ENCODE measurements around the gene AFDN. TPM values are rescaled to one million over a fixed set of nuclear protein-coding genes. Genes with fewer than 3 reads are reported as not detected.

The AFDN gene
- total and polyA plus RNA-seq, 10 of the 15 experiments (the other 5 are each of a cell fraction or from before 2014, with no cell fraction given): 5.7 to 68.2 (median 45.1) TPM

DNA sequence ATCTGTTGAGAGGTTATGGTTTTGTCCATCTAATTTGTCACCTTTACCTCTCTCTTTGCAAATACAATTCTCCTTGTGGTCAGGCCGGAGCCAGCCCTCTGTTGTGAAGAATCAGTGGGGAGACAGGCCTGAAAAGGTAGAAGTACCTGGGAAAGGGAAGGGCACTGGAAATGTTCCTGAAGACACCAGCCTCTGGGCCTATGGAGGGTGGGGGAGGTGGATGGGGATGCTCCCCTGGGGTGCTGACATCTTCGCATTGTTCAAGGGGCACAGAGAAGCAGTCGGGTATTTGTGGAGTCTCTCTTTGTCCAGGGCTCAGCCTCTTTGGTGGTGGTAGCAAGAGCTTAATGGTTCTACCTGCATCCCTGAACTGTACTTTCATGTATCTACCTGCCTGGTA, 24.4 kb upstream of the AFDN start (continued):
- no peak for TF ChIP-seq BACH1 (IDR thresholded peaks at IDR 0.05; ENCODE audit: borderline replicate concordance)
- TF ChIP-seq ZNF622 (IDR thresholded peaks at IDR 0.05): no peak
- no peak for TF ChIP-seq KDM1A (IDR thresholded peaks at IDR 0.05; ENCODE audit: borderline replicate concordance)
- no peak for TF ChIP-seq POLR2AphosphoS2 (IDR thresholded peaks at IDR 0.05; ENCODE audit: low read depth, low read length)

DNA sequence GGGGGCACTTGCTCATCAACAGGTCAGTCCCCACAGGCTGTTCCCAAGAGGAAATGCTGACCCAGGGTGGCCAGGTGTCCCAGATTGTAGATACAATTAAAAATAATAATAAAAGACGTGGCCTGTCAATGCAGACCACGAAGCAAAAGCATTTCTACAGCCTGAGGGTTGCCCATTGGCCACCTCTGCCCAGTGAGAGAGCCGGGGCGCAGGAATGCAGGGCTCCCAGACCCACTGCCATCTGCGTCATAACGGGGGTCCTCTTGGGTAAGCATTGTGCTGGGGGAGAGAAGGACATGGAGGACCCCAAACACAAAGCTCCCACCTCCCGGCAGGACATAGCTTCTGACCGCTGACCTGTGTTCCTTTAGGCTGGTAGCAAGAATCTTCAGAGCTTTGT, 22.9 kb upstream of the AFDN start:
- SMC1A ChIA-PET (ENCODE audit: uncharacterized antibody, unreplicated experiment): no interaction called here
- TF ChIP-seq ETV6 (conservative IDR thresholded peaks at IDR 0.05 in 1 of 2, IDR thresholded peaks at IDR 0.05 in 1 of 2; ENCODE audit: borderline replicate concordance in 1 of 2, low read depth in 1 of 2) (no peak), ATF7 (IDR thresholded peaks at IDR 0.05; ENCODE audit: low read depth) (no peak), BACH1 (IDR thresholded peaks at IDR 0.05; ENCODE audit: borderline replicate concordance) (no peak), ZNF207 (IDR thresholded peaks at IDR 0.05; ENCODE audit: borderline replicate concordance) (no peak), MTA3 (IDR thresholded peaks at IDR 0.05; ENCODE audit: borderline replicate concordance, low read length) (no peak)
- TF ChIP-seq, protein P1, sequence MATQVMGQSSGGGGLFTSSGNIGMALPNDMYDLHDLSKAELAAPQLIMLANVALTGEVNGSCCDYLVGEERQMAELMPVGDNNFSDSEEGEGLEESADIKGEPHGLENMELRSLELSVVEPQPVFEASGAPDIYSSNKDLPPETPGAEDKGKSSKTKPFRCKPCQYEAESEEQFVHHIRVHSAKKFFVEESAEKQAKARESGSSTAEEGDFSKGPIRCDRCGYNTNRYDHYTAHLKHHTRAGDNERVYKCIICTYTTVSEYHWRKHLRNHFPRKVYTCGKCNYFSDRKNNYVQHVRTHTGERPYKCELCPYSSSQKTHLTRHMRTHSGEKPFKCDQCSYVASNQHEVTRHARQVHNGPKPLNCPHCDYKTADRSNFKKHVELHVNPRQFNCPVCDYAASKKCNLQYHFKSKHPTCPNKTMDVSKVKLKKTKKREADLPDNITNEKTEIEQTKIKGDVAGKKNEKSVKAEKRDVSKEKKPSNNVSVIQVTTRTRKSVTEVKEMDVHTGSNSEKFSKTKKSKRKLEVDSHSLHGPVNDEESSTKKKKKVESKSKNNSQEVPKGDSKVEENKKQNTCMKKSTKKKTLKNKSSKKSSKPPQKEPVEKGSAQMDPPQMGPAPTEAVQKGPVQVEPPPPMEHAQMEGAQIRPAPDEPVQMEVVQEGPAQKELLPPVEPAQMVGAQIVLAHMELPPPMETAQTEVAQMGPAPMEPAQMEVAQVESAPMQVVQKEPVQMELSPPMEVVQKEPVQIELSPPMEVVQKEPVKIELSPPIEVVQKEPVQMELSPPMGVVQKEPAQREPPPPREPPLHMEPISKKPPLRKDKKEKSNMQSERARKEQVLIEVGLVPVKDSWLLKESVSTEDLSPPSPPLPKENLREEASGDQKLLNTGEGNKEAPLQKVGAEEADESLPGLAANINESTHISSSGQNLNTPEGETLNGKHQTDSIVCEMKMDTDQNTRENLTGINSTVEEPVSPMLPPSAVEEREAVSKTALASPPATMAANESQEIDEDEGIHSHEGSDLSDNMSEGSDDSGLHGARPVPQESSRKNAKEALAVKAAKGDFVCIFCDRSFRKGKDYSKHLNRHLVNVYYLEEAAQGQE (IDR thresholded peaks at IDR 0.05; ENCODE audit: low read depth, low read length): no peak
- TF ChIP-seq, protein P2, sequence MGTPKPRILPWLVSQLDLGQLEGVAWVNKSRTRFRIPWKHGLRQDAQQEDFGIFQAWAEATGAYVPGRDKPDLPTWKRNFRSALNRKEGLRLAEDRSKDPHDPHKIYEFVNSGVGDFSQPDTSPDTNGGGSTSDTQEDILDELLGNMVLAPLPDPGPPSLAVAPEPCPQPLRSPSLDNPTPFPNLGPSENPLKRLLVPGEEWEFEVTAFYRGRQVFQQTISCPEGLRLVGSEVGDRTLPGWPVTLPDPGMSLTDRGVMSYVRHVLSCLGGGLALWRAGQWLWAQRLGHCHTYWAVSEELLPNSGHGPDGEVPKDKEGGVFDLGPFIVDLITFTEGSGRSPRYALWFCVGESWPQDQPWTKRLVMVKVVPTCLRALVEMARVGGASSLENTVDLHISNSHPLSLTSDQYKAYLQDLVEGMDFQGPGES (IDR thresholded peaks at IDR 0.05): no peak
- TF ChIP-seq, protein P3, sequence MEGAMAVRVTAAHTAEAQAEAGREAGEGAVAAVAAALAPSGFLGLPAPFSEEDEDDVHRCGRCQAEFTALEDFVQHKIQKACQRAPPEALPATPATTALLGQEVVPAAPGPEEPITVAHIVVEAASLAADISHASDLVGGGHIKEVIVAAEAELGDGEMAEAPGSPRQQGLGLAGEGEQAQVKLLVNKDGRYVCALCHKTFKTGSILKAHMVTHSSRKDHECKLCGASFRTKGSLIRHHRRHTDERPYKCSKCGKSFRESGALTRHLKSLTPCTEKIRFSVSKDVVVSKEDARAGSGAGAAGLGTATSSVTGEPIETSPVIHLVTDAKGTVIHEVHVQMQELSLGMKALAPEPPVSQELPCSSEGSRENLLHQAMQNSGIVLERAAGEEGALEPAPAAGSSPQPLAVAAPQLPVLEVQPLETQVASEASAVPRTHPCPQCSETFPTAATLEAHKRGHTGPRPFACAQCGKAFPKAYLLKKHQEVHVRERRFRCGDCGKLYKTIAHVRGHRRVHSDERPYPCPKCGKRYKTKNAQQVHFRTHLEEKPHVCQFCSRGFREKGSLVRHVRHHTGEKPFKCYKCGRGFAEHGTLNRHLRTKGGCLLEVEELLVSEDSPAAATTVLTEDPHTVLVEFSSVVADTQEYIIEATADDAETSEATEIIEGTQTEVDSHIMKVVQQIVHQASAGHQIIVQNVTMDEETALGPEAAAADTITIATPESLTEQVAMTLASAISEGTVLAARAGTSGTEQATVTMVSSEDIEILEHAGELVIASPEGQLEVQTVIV (IDR thresholded peaks at IDR 0.05; ENCODE audit: borderline replicate concordance, partially characterized antibody): no peak
- TF ChIP-seq, protein P4, sequence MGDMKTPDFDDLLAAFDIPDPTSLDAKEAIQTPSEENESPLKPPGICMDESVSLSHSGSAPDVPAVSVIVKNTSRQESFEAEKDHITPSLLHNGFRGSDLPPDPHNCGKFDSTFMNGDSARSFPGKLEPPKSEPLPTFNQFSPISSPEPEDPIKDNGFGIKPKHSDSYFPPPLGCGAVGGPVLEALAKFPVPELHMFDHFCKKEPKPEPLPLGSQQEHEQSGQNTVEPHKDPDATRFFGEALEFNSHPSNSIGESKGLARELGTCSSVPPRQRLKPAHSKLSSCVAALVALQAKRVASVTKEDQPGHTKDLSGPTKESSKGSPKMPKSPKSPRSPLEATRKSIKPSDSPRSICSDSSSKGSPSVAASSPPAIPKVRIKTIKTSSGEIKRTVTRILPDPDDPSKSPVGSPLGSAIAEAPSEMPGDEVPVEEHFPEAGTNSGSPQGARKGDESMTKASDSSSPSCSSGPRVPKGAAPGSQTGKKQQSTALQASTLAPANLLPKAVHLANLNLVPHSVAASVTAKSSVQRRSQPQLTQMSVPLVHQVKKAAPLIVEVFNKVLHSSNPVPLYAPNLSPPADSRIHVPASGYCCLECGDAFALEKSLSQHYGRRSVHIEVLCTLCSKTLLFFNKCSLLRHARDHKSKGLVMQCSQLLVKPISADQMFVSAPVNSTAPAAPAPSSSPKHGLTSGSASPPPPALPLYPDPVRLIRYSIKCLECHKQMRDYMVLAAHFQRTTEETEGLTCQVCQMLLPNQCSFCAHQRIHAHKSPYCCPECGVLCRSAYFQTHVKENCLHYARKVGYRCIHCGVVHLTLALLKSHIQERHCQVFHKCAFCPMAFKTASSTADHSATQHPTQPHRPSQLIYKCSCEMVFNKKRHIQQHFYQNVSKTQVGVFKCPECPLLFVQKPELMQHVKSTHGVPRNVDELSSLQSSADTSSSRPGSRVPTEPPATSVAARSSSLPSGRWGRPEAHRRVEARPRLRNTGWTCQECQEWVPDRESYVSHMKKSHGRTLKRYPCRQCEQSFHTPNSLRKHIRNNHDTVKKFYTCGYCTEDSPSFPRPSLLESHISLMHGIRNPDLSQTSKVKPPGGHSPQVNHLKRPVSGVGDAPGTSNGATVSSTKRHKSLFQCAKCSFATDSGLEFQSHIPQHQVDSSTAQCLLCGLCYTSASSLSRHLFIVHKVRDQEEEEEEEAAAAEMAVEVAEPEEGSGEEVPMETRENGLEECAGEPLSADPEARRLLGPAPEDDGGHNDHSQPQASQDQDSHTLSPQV (IDR thresholded peaks at IDR 0.05): no peak

More for the DNA sequence above, 22.9 kb upstream of the AFDN start:
- 29% methylated on average over 8 of the region's 8 CpGs for WGBS (ENCODE audit: insufficient coverage, insufficient replicate concordance, low lambda C conversion rate, missing lambda C conversion rate)
- no TSS peak for BruUV-seq (replicated peaks)
- in situ Hi-C loops (cut with MboI) (no loop called here), intact Hi-C loops (cut with micrococcal nuclease; ENCODE audit: unreplicated experiment) (no loop called here)
- DNase-seq (ENCODE audit: low read depth, low spot score): no peak
- H3K36me3 ChIP-seq (ENCODE audit: control insufficient read depth in 2 of 2, insufficient read depth in 2 of 2, low read length in 1 of 2): no peaks in the 10 kb centered on the region
- no peaks in the 10 kb centered on the region; a peak in 1 of 4 replicates for H3K27me3 ChIP-seq (replicated peaks in 1 of 2; ENCODE audit: control insufficient read depth in 2 of 2, insufficient read depth in 2 of 2, low read length in 1 of 2)
- POLR2A ChIA-PET: no interaction called here
- RAD21 ChIA-PET (ENCODE audit: unreplicated experiment): no interaction called here
- no peak overlapping the region for H3K9ac ChIP-seq (ENCODE audit: control insufficient read depth, insufficient read depth, low read length)
- no peak overlapping the region for H3K4me3 ChIP-seq
- no peak for ATAC-seq
- no peak for FAIRE-seq
- no peak overlapping the region for H3K27ac ChIP-seq (ENCODE audit: control insufficient read depth, insufficient read depth)
- no peaks in the 10 kb centered on the region for H3K9me3 ChIP-seq (replicated peaks; ENCODE audit: control insufficient read depth, insufficient read depth, low read length)
- CTCF ChIA-PET: no interaction called here
- H3K79me2 ChIP-seq (ENCODE audit: control insufficient read depth, insufficient read depth, low read length): no peaks in the 10 kb centered on the region
- no peaks in the 10 kb centered on the region for H3K4me1 ChIP-seq (ENCODE audit: control insufficient read depth, insufficient read depth, low read length)
- H2AFZ ChIP-seq (ENCODE audit: control insufficient read depth, low read depth, low read length): no peak overlapping the region
- no peak overlapping the region for H3K4me2 ChIP-seq (ENCODE audit: control insufficient read depth, insufficient read depth)
- H4K20me1 ChIP-seq (ENCODE audit: control insufficient read depth, insufficient read depth): no peaks in the 10 kb centered on the region; the same call in 1 of the 2 replicates

Data from GM12878 (cell line).